ENCODE results near the gene AUTS2.
A peak's percentile ranks its signal among the peaks of the same experiment; 100 is the strongest.
"Not testable (repeated sequence)": the region's sequence is repeated elsewhere in the genome, so short reads cannot be mapped to it uniquely, and the experiment has no call there.

Gene AUTS2

DNA sequence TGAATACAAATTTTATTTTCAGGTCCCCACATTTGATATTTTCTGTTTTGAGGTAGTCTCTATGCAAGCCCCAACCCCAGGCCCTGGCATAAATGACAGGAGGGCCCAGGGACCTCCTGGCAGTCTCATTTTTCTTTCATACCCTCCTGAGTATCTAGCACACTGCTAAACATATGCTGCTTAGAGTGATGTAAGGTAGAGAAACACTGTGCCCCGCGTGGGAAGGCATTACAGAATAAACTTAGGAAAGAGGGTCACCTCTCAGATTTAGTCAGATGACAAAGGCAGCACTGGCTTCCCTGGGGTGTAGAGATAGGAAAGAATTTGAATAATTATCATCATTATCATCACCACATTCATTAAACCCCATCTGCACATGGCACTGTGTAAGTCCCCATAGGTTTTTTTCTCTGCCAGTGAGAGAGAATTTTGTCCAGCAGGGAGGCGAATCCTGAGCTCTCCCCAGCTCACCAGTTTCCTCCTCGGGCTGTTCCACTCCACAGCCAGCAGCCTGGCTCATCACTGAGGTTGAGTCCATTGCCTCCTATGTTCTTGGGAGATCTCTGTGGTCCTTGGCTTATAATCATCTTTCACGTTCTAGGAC lies 1026.3 kb downstream of the AUTS2 start:
- DNase-seq (ENCODE audit: low read depth in 3 of 3): no peak

DNA sequence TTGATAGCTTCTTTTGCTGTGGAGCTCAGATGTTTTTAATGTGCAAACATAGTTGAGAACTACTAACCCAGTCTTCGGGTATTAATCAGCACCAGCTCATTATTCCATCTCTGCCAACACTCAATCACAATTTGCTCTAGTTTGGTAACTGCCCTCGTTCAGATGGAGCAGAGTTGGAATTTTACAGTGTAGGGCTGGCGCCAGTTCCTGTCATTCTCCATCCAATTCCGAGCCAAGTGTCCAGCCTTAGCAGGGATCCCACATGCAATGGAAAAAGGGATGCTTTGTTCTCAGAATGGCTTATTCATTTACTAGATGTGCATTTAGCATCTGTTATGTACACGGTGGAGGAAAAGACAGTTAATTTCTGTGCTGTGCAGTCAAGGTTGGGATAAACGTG lies 1029.2 kb downstream of the AUTS2 start:
- no peak for DNase-seq (ENCODE audit: low read depth in 3 of 3)

GRCh38 chr7:70630440-70630817 lies 1032.2 kb downstream of the AUTS2 start:
- no peak for DNase-seq (ENCODE audit: low read depth in 3 of 3)

DNA sequence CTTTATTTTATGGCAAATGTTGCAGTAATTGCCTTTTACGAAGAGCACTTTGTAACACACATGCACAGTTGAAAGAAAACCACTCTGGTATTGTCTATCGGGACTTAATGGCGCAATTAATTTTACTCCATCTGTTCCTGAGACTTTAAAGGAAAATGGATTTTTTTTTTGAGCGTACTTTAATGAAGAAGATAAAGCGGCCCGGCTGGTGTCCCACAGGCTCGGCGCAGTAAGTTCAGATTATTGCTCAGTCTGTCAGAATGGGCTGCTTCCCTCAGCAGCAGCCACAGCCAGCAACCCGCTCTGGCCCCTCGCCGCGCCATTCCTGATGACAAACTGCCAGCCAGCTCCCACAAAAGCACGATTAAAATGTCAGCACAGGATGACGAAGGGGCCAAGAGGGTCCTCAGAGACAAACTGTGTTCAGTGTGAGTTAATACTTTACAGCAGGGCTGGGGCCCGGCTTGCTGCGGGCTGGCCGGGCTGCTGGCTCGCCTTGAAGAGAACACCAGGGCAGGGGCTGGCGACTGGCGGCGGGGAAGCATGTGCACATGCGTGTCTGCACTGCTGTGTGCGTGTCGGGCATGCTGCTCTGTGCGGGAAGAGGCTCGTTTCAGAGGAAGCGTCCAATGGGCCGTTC lies 1032.7 kb downstream of the AUTS2 start:
- no peak for DNase-seq (ENCODE audit: low read depth in 3 of 3)

GRCh38 chr7:70631718-70632117 lies 1033.4 kb downstream of the AUTS2 start:
- no peak for DNase-seq (ENCODE audit: low read depth in 3 of 3)

- no peak for DNase-seq (ENCODE audit: low read depth in 3 of 3)
Measured at GRCh38 chr7:70632400-70632799, 1034.1 kb downstream of the AUTS2 start.

DNA sequence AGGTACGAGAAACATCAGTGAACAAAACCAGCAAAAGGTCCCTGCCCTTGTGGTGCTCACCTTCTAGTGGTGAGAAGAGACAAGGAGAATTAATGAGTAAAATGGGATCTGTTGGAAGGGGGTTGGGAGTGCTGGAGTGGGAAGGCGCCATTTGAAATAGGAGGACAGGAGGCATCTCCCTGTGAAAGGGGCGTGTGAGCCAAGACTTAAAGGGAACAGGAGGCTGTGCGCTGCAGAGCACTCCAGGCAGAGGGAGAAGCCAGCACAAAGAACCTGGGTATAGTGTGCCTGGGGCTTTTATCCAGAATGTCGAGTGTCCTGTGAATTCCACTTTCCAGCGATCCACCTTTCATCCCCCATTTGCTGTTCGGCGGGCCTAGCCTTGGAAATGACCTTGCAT lies 1035.8 kb downstream of the AUTS2 start:
- no peak for DNase-seq (ENCODE audit: low read depth in 3 of 3)

- no peak for DNase-seq (ENCODE audit: low read depth in 3 of 3)
Measured at GRCh38 chr7:70634610-70635068, 1036.4 kb downstream of the AUTS2 start.

- DNase-seq (ENCODE audit: low read depth in 3 of 3): no peak
Measured at GRCh38 chr7:70635633-70636032, 1037.4 kb downstream of the AUTS2 start.

DNA sequence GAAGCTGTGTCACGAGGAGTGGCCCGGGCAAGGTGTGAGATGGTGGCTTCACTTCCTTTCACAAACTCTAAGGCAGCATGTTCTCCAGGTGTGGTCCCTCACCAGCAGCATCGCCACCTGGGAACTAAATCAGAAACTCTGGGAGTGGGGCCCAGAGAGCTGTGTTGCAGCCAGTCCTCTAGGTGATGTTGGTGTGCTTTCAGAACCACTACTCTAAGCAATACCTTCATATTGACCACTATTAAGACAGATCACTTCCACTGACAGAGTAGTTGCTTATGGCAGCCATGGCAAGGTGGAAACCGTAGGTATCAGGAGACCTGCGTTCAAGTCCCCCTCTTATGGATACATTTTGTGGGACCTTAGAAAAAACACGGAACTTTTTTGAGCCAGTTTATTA lies 1037.9 kb downstream of the AUTS2 start:
- DNase-seq (ENCODE audit: low read depth in 3 of 3): no peak

- no peak for DNase-seq (ENCODE audit: low read depth in 3 of 3)
Measured at GRCh38 chr7:70637726-70638125, 1039.5 kb downstream of the AUTS2 start.

- no peak for DNase-seq (ENCODE audit: low read depth in 3 of 3)
Measured at GRCh38 chr7:70638158-70639107, 1040.2 kb downstream of the AUTS2 start.

- no peak for DNase-seq (ENCODE audit: low read depth in 3 of 3)
Measured at GRCh38 chr7:70640266-70640833, 1042.1 kb downstream of the AUTS2 start.

- DNase-seq (ENCODE audit: low read depth in 3 of 3): no peak
Measured at GRCh38 chr7:70641882-70642281, 1043.6 kb downstream of the AUTS2 start.

- no peak for DNase-seq (ENCODE audit: low read depth in 3 of 3)
Measured at GRCh38 chr7:70645279-70645678, 1047.0 kb downstream of the AUTS2 start.

GRCh38 chr7:70645876-70646351 lies 1047.6 kb downstream of the AUTS2 start:
- no peak for DNase-seq (ENCODE audit: low read depth in 3 of 3)

DNA sequence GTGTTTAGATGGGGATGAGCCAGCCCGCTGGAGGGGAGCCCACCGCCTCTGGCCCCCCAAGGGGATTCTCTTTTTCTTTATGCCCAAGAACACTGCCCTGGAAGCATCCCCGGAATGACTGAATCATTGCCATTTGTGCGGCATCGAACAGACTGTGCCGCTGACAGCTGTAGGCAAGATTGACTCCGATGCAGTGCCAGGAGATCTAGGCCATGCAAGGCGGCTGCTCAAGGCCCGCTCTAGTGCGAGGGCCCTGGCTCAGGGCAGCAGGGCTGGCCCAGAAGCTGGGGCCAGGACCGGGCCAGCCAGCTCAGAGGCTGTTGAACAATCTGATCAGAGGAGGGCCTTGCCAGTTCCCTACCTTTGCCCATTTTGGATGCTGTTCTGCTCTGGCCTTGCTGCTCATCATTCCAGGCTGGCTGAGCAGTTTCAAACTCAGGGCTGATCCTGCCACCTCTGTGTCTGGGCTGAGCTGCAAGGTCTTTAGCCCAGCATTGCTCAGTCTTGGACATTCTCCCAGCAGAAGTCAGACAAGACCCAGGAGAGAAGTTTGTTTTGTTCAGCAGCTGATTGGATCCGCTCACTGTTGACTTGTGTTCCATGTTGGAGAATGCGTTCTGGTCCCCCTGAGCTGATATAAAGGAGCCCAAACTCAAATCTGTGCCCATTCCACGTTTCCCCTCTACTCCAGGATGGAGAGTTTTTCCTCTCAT lies 1048.4 kb downstream of the AUTS2 start:
- no peak for DNase-seq (ENCODE audit: low read depth in 3 of 3)

GRCh38 chr7:70647801-70648498 lies 1049.7 kb downstream of the AUTS2 start:
- DNase-seq (ENCODE audit: low read depth in 3 of 3): peak; percentile 16 to 45 (median 43)

GRCh38 chr7:70648499-70648861 lies 1050.2 kb downstream of the AUTS2 start:
- not testable (repeated sequence) for DNase-seq (ENCODE audit: low read depth in 3 of 3)

GRCh38 chr7:70649323-70649722 lies 1051.0 kb downstream of the AUTS2 start:
- no peak for DNase-seq (ENCODE audit: low read depth in 3 of 3)

DNA sequence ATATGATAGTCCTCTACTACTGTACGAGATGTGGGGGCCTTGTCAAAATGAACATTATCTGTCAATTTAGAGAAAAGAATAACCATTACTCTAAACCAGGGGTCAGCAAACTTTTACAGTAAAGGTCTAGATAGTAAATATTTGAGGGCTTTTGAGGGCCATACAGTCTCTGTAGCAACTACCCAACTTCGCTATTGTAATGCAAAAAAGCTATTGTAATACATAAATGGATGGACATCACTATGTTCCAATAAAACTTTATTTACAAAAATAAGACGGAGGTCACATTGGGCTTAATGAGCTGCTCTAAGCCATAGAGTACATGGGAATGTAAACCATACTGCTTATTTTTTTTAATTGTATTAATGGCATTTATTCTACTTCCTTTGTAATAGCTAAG lies 1055.9 kb downstream of the AUTS2 start:
- no peak for DNase-seq (ENCODE audit: low read depth in 3 of 3)
